Umbilical cord (tissue), 2 donors: ENCODE data around the gene OR7C1. TPM values are rescaled to one million over a fixed set of nuclear protein-coding genes. Genes with fewer than 3 reads are reported as not detected.
"Not testable (repeated sequence)": the region's sequence is repeated elsewhere in the genome, so short reads cannot be mapped to it uniquely, and the experiment has no call there.

ENCODE experiments used
- DNase-seq: peaks from one replicate; pipeline ENCODE4 v3.0.0-alpha.2; 2015; ENCODE audit warnings: low spot score
- total RNA-seq: library from RNA; depleted of rRNA; stranded (reverse); fragments of >200 nt; gene quantifications from one replicate; pipeline ENCODE4 v1.2.3, GENCODE V29; 2014; ENCODE audit warnings: low replicate concordance; ENCODE audit not compliant: insufficient read depth

OR7C1 gene
- total RNA-seq, result 6.3 TPM

- peak; percentile 76 for DNase-seq
Observed at GRCh38 chr19:14835011-14835410, at the start of gene OR7C1, which contains the start of gene OR7A5. TSS of gene OR7C1 (minus strand) at chr19:14835185. CDS start at chr19:14800136, 35,049 bp downstream. TSS of gene OR7A5 (minus strand) at chr19:14835185. CDS start at chr19:14828241, 6,944 bp downstream.

GRCh38 chr19:14871619-14872230 lies 36.7 kb upstream of the OR7C1 start:
- peak; percentile 17 for DNase-seq

DNA sequence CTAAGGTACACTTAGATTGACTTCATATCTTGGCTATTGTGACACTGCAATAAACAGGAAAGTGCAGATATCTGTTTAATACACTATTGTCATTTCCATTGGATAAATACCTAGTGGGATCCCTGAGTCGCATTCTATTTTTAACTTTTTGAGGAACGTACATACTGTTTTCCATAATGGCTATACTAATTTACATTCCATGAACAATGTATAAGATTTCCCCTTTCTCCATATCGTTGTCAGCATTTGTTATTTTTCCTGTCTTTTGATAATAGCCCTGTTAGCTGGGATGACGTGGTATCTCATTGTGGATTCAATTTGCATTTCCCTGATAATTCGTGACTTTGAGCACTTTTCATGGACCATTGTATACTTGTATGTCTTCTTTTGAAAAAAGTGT lies 33.5 kb upstream of the OR7C1 start:
- no peak for DNase-seq

- DNase-seq, result no peak
Observed at GRCh38 chr19:14848822-14849221, 13.8 kb upstream of the OR7C1 start, which contains the start of gene OR7A10. TSS of gene OR7A10 (minus strand) at chr19:14848922. CDS start at chr19:14841877, 7,045 bp downstream.

DNA sequence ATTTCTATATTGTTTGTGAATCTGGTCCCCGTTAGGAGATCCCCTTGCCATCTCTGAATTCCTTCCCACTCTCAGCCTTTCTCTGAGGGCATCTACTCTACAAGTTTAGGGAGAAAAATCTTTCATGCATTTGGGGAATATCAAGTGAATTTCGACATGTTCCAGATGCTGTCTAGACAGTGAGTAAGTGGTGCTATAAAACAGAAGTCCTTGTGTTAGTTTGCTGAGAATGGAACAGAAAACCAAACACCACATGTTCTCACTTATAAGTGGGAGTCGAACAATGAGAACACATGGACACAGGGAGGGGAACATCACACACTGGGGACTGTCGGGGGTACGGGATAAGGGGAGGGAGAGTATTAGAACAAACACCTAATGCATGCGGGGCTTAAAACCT lies 8.6 kb upstream of the OR7C1 start:
- DNase-seq, result peak; percentile 76

DNA sequence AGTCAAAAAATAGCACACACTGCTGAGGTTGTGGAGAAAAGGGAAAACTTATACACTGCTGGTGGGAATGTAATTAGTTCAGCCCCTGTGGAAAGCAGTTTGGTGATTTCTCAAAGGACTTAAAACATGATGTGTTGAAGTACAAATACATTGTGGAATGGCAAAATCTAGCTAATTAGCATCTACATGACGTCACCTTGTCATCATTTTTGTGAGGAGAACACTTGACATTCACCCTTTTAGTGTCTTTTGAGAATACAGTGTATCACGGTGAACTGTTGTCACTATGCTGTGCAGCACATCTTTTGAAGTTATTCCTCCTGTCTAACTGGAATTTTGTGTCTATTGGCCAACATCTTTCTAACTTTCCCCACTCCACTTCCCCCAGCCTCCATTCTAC lies 8.2 kb upstream of the OR7C1 start:
- DNase-seq, result no peak

- no peak for DNase-seq
Observed at GRCh38 chr19:14840206-14840605, 5.2 kb upstream of the OR7C1 start.

- no peak for DNase-seq
Observed at GRCh38 chr19:14837391-14837790, 2.4 kb upstream of the OR7C1 start.

DNA sequence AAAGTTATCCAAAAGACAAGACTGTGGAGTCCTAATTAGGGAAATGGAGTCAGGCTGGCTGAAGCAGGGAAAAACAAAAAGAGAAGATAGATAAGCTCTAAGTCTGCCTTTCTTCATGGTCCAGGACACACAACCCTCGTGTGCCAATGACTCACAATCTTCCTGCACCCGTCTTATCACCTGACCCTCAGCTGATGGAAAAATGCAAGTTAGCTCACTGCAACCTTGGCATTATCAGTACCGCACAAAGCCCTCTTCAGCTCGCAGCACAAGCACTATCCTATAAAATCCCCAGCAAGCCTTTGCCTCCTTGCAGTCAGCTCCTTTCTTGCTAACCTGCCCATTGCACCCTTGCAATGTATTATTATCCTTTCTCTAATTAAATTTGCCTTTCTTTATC lies 4.3 kb downstream of the OR7C1 start:
- DNase-seq, result no peak

DNA sequence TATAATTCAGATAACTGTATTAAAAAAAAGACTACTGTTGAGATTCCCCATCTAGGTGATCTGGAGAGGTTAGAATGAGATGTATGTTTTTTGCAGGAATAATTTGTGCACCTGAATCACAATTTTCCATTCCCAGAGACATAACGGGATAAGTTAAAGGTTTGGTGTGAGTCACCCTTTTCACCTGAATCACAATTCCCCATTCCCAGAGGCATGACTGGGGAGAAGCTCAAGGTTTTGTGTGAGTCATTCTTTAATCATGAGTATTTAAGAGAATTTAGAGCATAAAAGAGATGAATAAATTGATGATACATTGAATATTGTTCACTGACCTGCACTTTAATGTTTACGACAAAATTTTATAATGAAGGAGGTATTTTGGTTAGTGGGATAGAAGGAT lies 9.0 kb downstream of the OR7C1 start:
- DNase-seq, result no peak

GRCh38 chr19:14821937-14822336 lies 13.0 kb downstream of the OR7C1 start:
- no peak for DNase-seq

GRCh38 chr19:14818588-14818987 lies 16.4 kb downstream of the OR7C1 start:
- no peak for DNase-seq

DNA sequence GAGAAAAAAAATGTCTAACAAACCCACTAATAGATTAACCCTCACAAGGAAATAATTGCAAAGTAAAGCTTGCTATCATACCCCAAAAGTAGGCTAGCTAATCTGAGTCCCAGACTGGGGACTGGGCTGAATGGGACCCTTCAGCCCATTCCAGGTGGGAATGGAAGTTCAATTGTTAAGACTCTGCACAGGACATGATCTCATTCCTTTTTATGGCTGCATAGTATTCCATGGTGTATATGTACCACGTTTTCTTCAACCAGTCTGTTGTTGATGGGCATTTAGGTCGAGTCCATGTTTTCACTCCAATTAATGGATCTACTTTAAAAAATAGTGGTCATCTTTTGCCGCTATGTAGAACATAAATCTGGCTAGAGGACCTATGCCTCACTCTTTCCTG lies 17.9 kb downstream of the OR7C1 start:
- no peak for DNase-seq

DNA sequence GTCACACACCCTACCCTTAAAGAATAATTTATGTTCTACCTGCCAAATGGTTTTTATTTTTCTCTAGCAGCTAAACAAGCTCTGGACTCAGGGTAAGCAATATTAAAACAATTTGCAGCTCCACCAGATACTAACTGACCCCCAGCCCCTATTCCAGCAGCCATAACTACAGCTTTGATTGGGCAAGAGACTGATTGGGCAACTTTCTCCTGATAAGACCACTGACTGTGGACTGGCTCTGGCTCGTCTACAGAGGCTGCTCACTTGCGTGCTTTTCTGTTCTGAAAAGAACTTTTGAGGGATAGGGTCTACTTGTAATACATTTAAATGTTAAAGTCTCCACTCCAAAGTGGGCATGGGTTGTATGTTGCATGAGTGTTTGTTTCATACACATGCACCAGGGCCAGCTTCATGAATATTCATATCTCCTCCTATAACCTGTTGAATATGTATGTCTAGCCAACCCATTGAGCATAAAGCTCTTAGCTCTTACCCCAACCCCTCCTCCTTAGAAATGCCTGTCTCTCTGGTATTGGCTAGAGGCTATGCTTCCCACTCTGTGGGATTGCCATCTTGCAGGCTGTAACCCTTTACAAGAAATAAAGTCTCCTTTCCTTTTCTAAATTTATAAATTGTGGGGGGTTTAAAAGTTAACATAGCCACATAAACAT lies 19.9 kb downstream of the OR7C1 start:
- no peak for DNase-seq

DNA sequence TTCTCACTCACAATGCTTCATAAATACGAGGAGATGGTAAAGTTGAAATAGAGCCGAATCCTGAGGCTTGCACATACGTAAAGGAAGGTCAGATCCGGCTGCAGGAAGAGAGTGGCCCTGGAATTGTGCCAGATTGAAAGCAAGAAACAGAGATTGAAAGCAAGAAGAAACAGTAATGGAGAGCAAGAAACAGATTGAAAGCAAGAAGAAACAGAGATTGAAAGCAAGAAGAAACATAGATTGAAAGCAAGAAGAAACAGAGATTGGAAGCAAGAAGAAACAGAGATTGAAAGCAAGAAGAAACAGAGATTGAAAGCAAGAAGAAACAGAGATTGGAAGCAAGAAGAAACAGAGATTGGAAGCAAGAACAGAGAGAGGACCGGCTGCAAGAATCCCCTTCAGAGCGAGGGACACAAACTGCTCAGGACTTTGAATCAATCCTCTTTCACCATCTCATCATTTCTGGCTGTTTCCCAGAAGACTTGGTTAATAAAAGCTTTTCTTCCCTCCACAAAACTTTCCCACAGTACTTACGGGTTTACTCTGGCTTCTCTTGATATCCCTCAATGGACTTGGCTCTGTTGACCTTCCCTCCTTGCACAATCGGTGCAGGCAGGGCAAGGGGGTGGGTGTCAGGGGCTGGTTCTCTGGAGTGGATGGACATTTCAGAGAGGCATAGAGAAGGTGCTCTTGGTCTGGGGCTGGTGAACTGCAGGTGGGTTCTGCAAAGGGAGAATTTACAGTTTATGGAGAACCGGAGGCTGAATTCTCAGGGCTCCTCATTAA lies 25.5 kb downstream of the OR7C1 start:
- DNase-seq, result no peak

- no peak for DNase-seq
Observed at GRCh38 chr19:14804765-14805164, 30.2 kb downstream of the OR7C1 start.

DNA sequence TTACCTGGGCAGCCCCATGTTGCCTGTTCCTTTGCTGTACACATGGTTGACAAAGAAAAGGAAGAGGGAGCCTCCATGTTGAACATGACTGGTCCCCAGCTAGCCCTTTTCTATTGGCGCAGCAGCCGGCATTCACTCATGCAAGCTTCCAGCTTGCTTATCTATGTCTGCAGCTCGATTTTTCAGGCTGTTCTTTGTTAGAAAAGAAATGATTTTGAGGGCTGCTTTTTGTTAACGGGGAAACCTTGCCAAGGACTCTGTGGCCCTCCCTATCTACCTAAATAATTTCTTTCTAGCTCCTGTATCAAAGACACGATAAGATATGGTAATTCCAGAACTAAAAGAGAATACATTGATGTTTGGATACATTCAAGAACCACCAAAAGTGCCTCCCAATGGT lies 36.2 kb downstream of the OR7C1 start:
- DNase-seq, result no peak

GRCh38 chr19:14796021-14796420 lies 39.0 kb downstream of the OR7C1 start:
- no peak for DNase-seq

GRCh38 chr19:14795078-14795721 lies 39.8 kb downstream of the OR7C1 start:
- no peak for DNase-seq

GRCh38 chr19:14792250-14792649 lies 42.7 kb downstream of the OR7C1 start:
- DNase-seq, result not testable (repeated sequence)

GRCh38 chr19:14786421-14786851 lies 48.5 kb downstream of the OR7C1 start:
- DNase-seq, result peak; percentile 38
